GM10248 (cell line): ENCODE data around the gene STK25.

Experiments
- CTCF ChIA-PET: fragments of 300-600 bp; sonication (Branson Sonifier 250); formaldehyde crosslinking; extraction: SDS; loops from one replicate; lab custom pipeline; 2021; ENCODE audit warnings: antibody characterized with exemption; lab: Yijun Ruan, JAX
- POLR2A ChIA-PET: fragments of 350-650 bp; sonication (Branson Sonifier 250); formaldehyde crosslinking; extraction: SDS; loops from one replicate; lab custom pipeline; 2020; ENCODE audit warnings: antibody characterized with exemption; lab: Yijun Ruan, JAX
- DNase-seq: peaks from one replicate; pipeline ENCODE4 v3.0.0; 2012; ENCODE audit errors: extremely low spot score
- TF ChIP-seq, protein P1 (sequence below): IDR thresholded peaks from 2 replicates; pipeline ENCODE4 v1.5.1; 2012; ENCODE audit warnings: mild to moderate bottlenecking, low read depth; ENCODE audit errors: extremely low read depth, missing control alignments, control extremely low read depth

STK25 gene

DNA sequence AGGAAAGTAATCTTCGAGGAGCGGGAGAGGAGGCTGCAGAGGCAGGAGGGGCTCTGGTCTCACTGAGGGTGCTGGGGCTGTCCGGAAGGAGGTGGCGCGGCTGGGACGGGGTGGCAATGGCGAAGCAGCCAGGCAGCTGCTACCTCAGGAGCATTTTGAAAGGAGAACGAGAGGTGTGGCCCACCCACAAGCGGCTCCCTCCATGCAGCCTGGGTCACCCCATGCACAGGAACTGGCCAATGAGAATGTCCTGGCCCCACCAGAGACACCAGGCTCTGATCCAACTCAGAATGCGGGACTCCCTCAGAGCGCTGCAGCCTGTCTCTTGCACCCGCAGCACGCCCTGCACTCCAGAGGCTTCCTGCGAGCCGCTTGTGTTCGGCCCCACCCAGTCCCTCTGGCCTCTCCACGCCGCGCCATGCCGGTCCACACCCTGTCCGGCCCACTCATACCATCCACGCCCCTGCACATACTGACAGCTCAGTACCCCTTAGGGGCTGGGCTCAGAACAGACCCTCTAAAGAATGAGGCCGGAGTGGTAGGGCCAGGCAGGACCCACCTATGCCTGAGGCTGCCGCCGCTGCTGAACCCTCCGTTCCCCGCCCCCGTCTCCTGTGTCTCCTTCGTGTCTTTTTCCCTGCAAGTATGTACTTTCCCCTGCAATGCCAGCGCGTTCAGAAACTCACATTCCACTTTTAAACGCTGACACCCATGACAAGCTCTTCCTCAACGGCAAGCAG, 43.8 kb upstream of the STK25 start:
- no peak for DNase-seq
- TF ChIP-seq, protein P1, sequence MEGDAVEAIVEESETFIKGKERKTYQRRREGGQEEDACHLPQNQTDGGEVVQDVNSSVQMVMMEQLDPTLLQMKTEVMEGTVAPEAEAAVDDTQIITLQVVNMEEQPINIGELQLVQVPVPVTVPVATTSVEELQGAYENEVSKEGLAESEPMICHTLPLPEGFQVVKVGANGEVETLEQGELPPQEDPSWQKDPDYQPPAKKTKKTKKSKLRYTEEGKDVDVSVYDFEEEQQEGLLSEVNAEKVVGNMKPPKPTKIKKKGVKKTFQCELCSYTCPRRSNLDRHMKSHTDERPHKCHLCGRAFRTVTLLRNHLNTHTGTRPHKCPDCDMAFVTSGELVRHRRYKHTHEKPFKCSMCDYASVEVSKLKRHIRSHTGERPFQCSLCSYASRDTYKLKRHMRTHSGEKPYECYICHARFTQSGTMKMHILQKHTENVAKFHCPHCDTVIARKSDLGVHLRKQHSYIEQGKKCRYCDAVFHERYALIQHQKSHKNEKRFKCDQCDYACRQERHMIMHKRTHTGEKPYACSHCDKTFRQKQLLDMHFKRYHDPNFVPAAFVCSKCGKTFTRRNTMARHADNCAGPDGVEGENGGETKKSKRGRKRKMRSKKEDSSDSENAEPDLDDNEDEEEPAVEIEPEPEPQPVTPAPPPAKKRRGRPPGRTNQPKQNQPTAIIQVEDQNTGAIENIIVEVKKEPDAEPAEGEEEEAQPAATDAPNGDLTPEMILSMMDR = no peak
- ChIA-PET POLR2A (interaction anchor here (0.5 kb wide), 1 partner anchor 354 kb away, joined by 7 read pairs; no protein-coding TSS in a partner anchor), CTCF (no interaction called here)

DNA sequence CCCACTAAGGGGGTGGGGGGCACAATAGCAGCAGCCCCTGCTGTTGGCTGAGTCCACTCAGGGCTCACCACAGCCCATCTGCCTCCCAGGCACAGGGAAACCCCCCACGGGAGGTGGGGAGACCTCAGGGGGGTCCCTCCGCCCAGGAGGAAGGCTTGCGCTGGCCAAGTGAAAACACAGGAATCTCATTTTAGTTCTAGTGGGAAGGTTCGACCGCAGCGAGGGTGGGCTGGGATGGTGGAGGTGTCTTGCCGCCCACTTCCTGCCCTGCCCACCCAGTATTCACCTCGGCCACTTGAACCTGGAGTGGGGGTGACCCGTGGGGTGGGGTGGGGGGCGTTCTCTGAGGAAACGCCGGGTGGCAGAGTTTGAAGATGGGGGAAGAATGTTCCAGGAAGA, 43.2 kb upstream of the STK25 start:
- ChIA-PET POLR2A (no interaction called here), CTCF (no interaction called here)
- TF ChIP-seq, protein P1 = no peak
- DNase-seq = no peak

DNA sequence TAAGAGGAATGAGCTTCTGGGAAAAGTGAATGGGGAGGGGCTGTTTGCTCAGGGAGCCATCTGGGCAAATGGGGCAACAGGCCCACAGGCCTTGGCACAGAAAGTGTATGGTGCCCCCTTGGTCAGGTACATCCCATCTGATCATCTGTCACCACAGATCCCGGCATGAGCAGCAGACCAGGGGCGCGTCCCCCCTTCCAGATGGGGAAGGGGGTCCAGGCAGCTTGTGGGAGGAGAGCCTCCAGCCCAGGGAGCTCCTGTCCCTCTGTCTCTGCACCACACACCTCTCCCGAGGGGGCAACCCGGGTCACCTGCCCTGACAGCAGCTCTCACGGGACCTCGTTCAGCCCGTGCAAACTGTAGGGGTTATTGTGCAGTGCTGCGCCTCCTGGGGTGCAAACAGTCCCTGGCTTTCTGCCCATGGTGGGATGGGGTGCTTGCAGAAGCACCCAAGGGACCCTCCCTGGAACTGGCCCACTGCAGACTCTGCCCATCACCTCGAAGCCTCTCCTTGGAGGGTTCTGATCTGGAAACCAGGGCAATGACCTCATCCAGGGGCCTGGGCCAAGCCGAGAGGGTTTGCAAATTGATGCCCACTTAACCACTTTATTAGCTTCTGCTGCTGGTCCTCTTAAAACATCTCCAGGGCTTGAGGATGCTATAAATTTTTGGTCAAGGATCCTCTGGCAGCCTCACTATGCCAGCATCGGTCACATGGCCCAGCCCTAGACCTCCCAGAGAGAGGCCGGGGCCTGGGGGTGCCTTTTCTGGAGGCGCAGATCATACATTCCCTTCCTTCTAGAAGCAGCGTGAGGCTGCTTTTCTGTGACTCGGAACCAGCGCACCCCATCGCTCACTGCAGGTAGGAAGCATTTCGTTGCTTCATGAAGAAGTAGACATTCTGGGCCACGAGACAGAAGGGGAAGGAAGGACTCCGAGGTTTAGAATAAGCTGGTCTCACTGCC, 42.5 kb upstream of the STK25 start:
- ChIA-PET POLR2A (no interaction called here), CTCF (no interaction called here)
- TF ChIP-seq, protein P1 = no peak
- DNase-seq = no peak

DNA sequence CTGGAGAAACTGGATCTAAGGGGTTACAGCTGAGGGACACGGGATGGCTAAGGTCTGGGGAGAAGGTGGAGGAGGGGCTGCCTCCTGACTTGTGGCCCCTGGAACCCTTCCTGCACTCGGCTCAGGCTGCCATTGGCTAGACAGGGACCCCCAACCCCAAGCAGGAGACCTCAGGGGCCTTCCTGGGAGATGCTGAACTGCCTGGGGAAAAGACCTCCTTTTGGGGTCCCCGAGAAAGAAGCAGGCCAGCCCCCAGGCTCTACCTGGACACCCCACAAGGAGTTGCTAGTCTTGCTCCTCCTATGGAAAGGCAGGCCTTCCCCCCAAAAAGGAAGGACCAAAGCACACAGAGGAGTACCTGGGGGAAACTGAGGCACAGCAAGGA, 40.1 kb upstream of the STK25 start:
- POLR2A ChIA-PET = no interaction called here
- DNase-seq = no peak
- CTCF ChIA-PET = no interaction called here
- TF ChIP-seq, protein P1 = no peak

DNA sequence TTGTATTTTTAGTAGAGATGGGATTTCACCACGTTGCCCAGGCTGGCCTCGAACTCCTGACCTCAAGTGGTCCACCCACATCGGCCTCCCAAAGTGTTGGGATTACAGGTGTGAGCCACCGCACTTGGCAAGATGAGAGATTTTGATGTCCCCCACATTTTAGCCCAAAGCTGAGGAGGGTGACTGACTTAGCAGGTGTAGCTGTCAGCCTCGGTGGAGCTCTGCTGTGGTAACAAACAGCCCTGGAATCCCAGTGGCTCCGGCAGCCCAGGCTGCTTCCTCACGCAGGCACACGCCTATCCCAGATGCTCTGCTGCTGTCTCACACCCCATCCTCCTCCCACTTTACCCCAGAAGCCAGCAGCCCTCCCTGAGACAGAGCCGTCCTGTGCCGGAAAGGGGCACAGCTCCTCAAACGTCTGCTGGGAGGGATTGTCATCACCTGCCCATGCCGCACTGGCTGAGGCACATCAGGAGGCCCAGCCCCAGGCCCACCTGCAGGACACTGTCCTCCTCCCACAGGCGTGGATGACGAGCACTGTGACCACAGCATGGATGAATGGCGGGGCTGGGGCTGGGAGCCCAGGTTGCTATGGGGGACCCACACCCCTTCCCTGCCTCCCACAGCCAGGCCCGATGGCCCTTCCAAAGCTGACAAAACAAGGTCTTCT, 39.5 kb upstream of the STK25 start:
- no peak for DNase-seq
- POLR2A ChIA-PET = no interaction called here
- CTCF ChIA-PET = no interaction called here
- TF ChIP-seq, protein P1 = no peak
